H9 (cell line): ENCODE data around the gene SLC4A5. TPM values are rescaled to one million over a fixed set of nuclear protein-coding genes. Genes with fewer than 3 reads are reported as not detected.

Experiments
- DNase-seq: peaks from one replicate; pipeline ENCODE4 v3.0.0-alpha.2; 2017
- H2AFZ ChIP-seq: one replicate; pipeline ENCODE4 v1.6.1; 2013; ENCODE audit warnings: mild to moderate bottlenecking, low read length, control low read depth, moderate library complexity
- H2AK5ac ChIP-seq: 2 replicates; pipeline ENCODE4 v1.6.1; 2013; ENCODE audit warnings: low read length, control low read depth, mixed read lengths; ENCODE audit not compliant: insufficient read length
- H2BK120ac ChIP-seq: one replicate; pipeline ENCODE4 v1.6.1; 2013; ENCODE audit warnings: low read depth, mild to moderate bottlenecking, low read length, control low read depth, inconsistent platforms; ENCODE audit not compliant: poor library complexity, severe bottlenecking
- H2BK12ac ChIP-seq: 2 replicates; pipeline ENCODE4 v1.6.1; 2013; ENCODE audit warnings: low read length, control low read depth, mixed read lengths, low read depth; ENCODE audit not compliant: insufficient read length
- H2BK15ac ChIP-seq: 2 replicates; pipeline ENCODE4 v1.6.1; 2013; ENCODE audit warnings: low read depth, low read length, control low read depth
- H2BK20ac ChIP-seq: one replicate; pipeline ENCODE4 v1.6.1; 2013; ENCODE audit warnings: low read depth, mild to moderate bottlenecking, low read length, control low read depth, inconsistent platforms; ENCODE audit not compliant: poor library complexity, severe bottlenecking
- H2BK5ac ChIP-seq: 2 replicates; pipeline ENCODE4 v1.6.1; 2013; ENCODE audit warnings: low read length, control low read depth, mixed read lengths; ENCODE audit not compliant: insufficient read length
- H3K14ac ChIP-seq: 2 replicates; pipeline ENCODE4 v1.6.1; 2013; ENCODE audit warnings: low read length, control low read depth; ENCODE audit not compliant: insufficient read depth
- H3K18ac ChIP-seq: 2 replicates; pipeline ENCODE4 v1.6.1; 2013; ENCODE audit warnings: low read depth, mild to moderate bottlenecking, mixed read lengths, low read length, control low read depth; ENCODE audit not compliant: insufficient read length
- H3K23ac ChIP-seq: 2 replicates; pipeline ENCODE4 v1.6.1; 2013; ENCODE audit warnings: low read length, control low read depth, mixed read lengths, low read depth; ENCODE audit not compliant: insufficient read length
- H3K23me2 ChIP-seq: 2 replicates; pipeline ENCODE4 v1.6.1; 2013; ENCODE audit warnings: low read depth, mild to moderate bottlenecking, mixed read lengths, low read length, control low read depth; ENCODE audit not compliant: insufficient read length, poor library complexity, severe bottlenecking
- H3K27ac ChIP-seq: 2 replicates; pipeline ENCODE4 v1.5.1; 2013; ENCODE audit warnings: low read length, control low read depth, mixed read lengths, low read depth; ENCODE audit not compliant: insufficient read length
- H3K27me3 ChIP-seq: 2 replicates; pipeline ENCODE4 v1.6.1; 2013; ENCODE audit warnings: low read length, control low read depth, inconsistent platforms; ENCODE audit not compliant: insufficient read depth
- H3K4ac ChIP-seq: 2 replicates; pipeline ENCODE4 v1.6.1; 2013; ENCODE audit warnings: low read depth, mild to moderate bottlenecking, control low read depth, inconsistent platforms, low read length, moderate library complexity
- H3K4me1 ChIP-seq: 2 replicates; pipeline ENCODE4 v1.6.1; 2013; ENCODE audit warnings: low read length, control low read depth, inconsistent platforms; ENCODE audit not compliant: insufficient read depth
- H3K4me2 ChIP-seq: 2 replicates; pipeline ENCODE4 v1.6.1; 2013; ENCODE audit warnings: low read length, control low read depth, mixed read lengths; ENCODE audit not compliant: insufficient read length, insufficient read depth
- H3K56ac ChIP-seq: 2 replicates; pipeline ENCODE4 v1.6.1; 2013; ENCODE audit warnings: low read depth, mild to moderate bottlenecking, mixed read lengths, low read length, control low read depth; ENCODE audit not compliant: insufficient read length
- H3K79me1 ChIP-seq: 2 replicates; pipeline ENCODE4 v1.6.1; 2013; ENCODE audit warnings: low read depth, mild to moderate bottlenecking, moderate library complexity, low read length, control low read depth, inconsistent platforms; ENCODE audit not compliant: insufficient read depth, poor library complexity, severe bottlenecking
- H3K79me2 ChIP-seq: 2 replicates; pipeline ENCODE4 v1.6.1; 2013; ENCODE audit warnings: low read length, control low read depth, inconsistent platforms; ENCODE audit not compliant: insufficient read depth
- H3K9ac ChIP-seq: 2 replicates; pipeline ENCODE4 v1.6.1; 2013; ENCODE audit warnings: low read length, control low read depth, mixed read lengths; ENCODE audit not compliant: insufficient read length; ENCODE audit errors: extremely low read depth
- H3K9me3 ChIP-seq: one replicate; pipeline ENCODE4 v1.6.1; 2013; ENCODE audit warnings: low read depth, low read length, inconsistent platforms; ENCODE audit not compliant: control insufficient read depth
- H3T11ph ChIP-seq: one replicate; pipeline ENCODE4 v1.6.1; 2013; ENCODE audit warnings: mild to moderate bottlenecking, low read length, control low read depth, inconsistent platforms
- H4K20me1 ChIP-seq: one replicate; pipeline ENCODE4 v1.6.1; 2013; ENCODE audit not compliant: control insufficient read depth, insufficient read length, insufficient read depth
- H4K5ac ChIP-seq: 2 replicates; pipeline ENCODE4 v1.6.1; 2013; ENCODE audit warnings: low read depth, mild to moderate bottlenecking, mixed read lengths, low read length, control low read depth; ENCODE audit not compliant: insufficient read length
- H4K8ac ChIP-seq: replicated peaks from 2 replicates; pipeline ENCODE4 v1.6.1; 2013; ENCODE audit warnings: low read length, control low read depth, mixed read lengths, low read depth; ENCODE audit not compliant: insufficient read length
- H4K91ac ChIP-seq: 2 replicates; pipeline ENCODE4 v1.6.1; 2013; ENCODE audit warnings: low read depth, mild to moderate bottlenecking, moderate library complexity, mixed read lengths, low read length, control low read depth; ENCODE audit not compliant: insufficient read length
- H3K27ac Mint-ChIP-seq, 3 experiments: 2 replicates in 2 of 3; 3 replicates in 1 of 3; pipeline ENCODE4 v1.8.0; 2020 to 2021; ENCODE audit warnings: mixed read lengths in 3 of 3, mild to moderate bottlenecking in 1 of 3, moderate library complexity in 1 of 3
- H3K27me3 Mint-ChIP-seq: 2 replicates; pipeline ENCODE4 v1.8.0; 2021; ENCODE audit warnings: low read depth, mild to moderate bottlenecking, moderate library complexity, mixed read lengths
- H3K36me3 Mint-ChIP-seq, 3 experiments: 2 replicates in 2 of 3; 3 replicates in 1 of 3; pipeline ENCODE4 v1.8.0; 2020 to 2021; ENCODE audit warnings: low read depth in 3 of 3, mixed read lengths in 3 of 3; ENCODE audit not compliant: insufficient read depth in 1 of 3
- H3K4me1 Mint-ChIP-seq, 2 experiments: 2 replicates each; pipeline ENCODE4 v1.8.0; 2020; ENCODE audit warnings: mixed read lengths in 2 of 2
- H3K4me3 Mint-ChIP-seq, 2 experiments: 2 replicates in 1 of 2; 3 replicates in 1 of 2; pipeline ENCODE4 v1.8.0; 2020 to 2021; ENCODE audit warnings: mild to moderate bottlenecking in 2 of 2, mixed read lengths in 2 of 2, moderate library complexity in 1 of 2
- H3K9me3 Mint-ChIP-seq, 2 experiments: 2 replicates in 1 of 2; 3 replicates in 1 of 2; pipeline ENCODE4 v1.8.0; 2020; ENCODE audit warnings: mild to moderate bottlenecking in 2 of 2, mixed read lengths in 2 of 2, moderate library complexity in 1 of 2
- CTCF ChIP-seq: fragments of 200-600 bp; sonication (generic); conservative IDR thresholded peaks from 3 replicates; pipeline ENCODE4 v1.8.0; 2021; ENCODE audit warnings: antibody characterized with exemption, mild to moderate bottlenecking
- WGBS: extraction: QIAGEN DNeasy Blood & Tissue Kit; methylation state at CpG from one replicate; pipeline ENCODE4 v1.1.7; 2013; ENCODE audit warnings: missing lambda C conversion rate, low lambda C conversion rate, mixed read lengths; ENCODE audit not compliant: insufficient read length; ENCODE audit errors: extremely low coverage; 5-methylcytosine and 5-hydroxymethylcytosine counted together
- total RNA-seq: library from RNA; stranded (reverse); gene quantifications from 2 replicates; pipeline ENCODE4 v1.2.1, GENCODE V29; 2021

Gene SLC4A5
- total RNA-seq, 1 experiment from 2014 or later: 0.50 TPM

- H3K36me3 Mint-ChIP-seq: peaks cover 16 to 32% (median 31%) of the 10 kb centered on the region in 3 experiments
- Histone ChIP-seq H4K8ac (no peak overlapping the region), H2BK20ac (no peak overlapping the region), H3K23me2 (no peaks in the 10 kb centered on the region), H2BK120ac (no peak overlapping the region), H3K4me2 (no peak overlapping the region), H2BK5ac (no peak overlapping the region), H3T11ph (no peak overlapping the region), H2AFZ (no peak overlapping the region), H3K79me1 (peaks cover 11% of the 10 kb centered on the region), H3K27me3 (no peaks in the 10 kb centered on the region), H3K9ac (no peak overlapping the region), H3K4me1 (peaks cover 7% of the 10 kb centered on the region), H2BK12ac (no peak overlapping the region), H2BK15ac (no peak overlapping the region), H3K9me3 (no peaks in the 10 kb centered on the region), H3K23ac (no peak overlapping the region), H4K20me1 (no peaks in the 10 kb centered on the region), H3K14ac (no peak overlapping the region), H3K4ac (no peak overlapping the region), H3K18ac (no peak overlapping the region), H3K56ac (no peak overlapping the region), H3K79me2 (peaks cover 5% of the 10 kb centered on the region; the same call in 1 of the 2 replicates), H4K5ac (no peak overlapping the region), H4K91ac (no peak overlapping the region), H2AK5ac (no peak overlapping the region), H3K27ac (no peak overlapping the region)
- no peak for TF ChIP-seq CTCF
- H3K9me3 Mint-ChIP-seq: no peaks in the 10 kb centered on the region
- WGBS: no CpG with 5 or more reads among the region's 2 CpGs
- H3K4me3 Mint-ChIP-seq: no peak overlapping the region
- H3K4me1 Mint-ChIP-seq: peaks cover 42 to 52% of the 10 kb centered on the region in 2 experiments
- no peaks in the 10 kb centered on the region for H3K27me3 Mint-ChIP-seq
- H3K27ac Mint-ChIP-seq: peak overlapping the region in 2 of 3 experiments; percentile 12 to 45; a peak in 2 of 7 replicates
- no peak for DNase-seq
Measured at GRCh38 chr2:74375838-74376237, 32.6 kb upstream of the SLC4A5 start.
